ENCODE results near the gene ZDHHC4.

The ZDHHC4 gene

GRCh38 chr7:6536262-6537260 lies 40.7 kb upstream of the ZDHHC4 start:
- H3K9ac ChIP-seq (ENCODE audit: low read length) = no peak overlapping the region

GRCh38 chr7:6542368-6542767 lies 34.9 kb upstream of the ZDHHC4 start:
- no peak overlapping the region for H2BK5ac ChIP-seq (ENCODE audit: low read depth, low read length, poor library complexity, severe bottlenecking)
- no peak overlapping the region for H3K4me3 ChIP-seq (ENCODE audit: insufficient read depth in 1 of 2, low read depth in 1 of 2, low read length in 2 of 2)

More at GRCh38 chr7:6536262-6537260, 40.7 kb upstream of the ZDHHC4 start:
- H2AK5ac ChIP-seq (ENCODE audit: low read length, severe bottlenecking) = no peak overlapping the region
- H3K79me1 ChIP-seq (replicated peaks; ENCODE audit: low read length, poor library complexity, severe bottlenecking) = no peaks in the 10 kb centered on the region
- no peak overlapping the region for H3K27ac ChIP-seq (ENCODE audit: low read length, poor library complexity, severe bottlenecking)
- H3K4ac ChIP-seq (ENCODE audit: low read depth in 1 of 2, low read length in 2 of 2) = no peak overlapping the region
- WGBS = 2% methylated on average over 40 of the region's 56 CpGs
- peaks cover 8% of the 10 kb centered on the region for H3K4me1 ChIP-seq (ENCODE audit: control insufficient read depth, insufficient read depth, low read depth, low read length)
- H3K23ac ChIP-seq (ENCODE audit: low read length in 2 of 2) = no peak overlapping the region
- H3K9me3 ChIP-seq (ENCODE audit: control insufficient read depth, low read length) = no peaks in the 10 kb centered on the region
- no peak overlapping the region for H2BK120ac ChIP-seq (ENCODE audit: low read depth, low read length)
- no peak overlapping the region for H4K8ac ChIP-seq (ENCODE audit: low read length)
- H2BK5ac ChIP-seq (ENCODE audit: low read depth, low read length, poor library complexity, severe bottlenecking) = no peak overlapping the region
- H3K4me3 ChIP-seq (ENCODE audit: insufficient read depth in 1 of 2, low read depth in 1 of 2, low read length in 2 of 2) = no peak overlapping the region
- DNase-seq = no peak
- no peak overlapping the region for H2BK12ac ChIP-seq (ENCODE audit: low read length in 2 of 2)
- no peak overlapping the region for H4K91ac ChIP-seq (ENCODE audit: low read length)
- H3K4me2 ChIP-seq (ENCODE audit: low read length, poor library complexity, severe bottlenecking) = peak overlapping the region; percentile 75
- H2BK15ac ChIP-seq (ENCODE audit: low read depth, poor library complexity, severe bottlenecking) = no peak overlapping the region
- H3K27me3 ChIP-seq (ENCODE audit: control insufficient read depth in 1 of 2, insufficient read depth in 1 of 2, low read length in 2 of 2) = peaks cover 65 to 72% of the 10 kb centered on the region in 2 experiments
- no peaks in the 10 kb centered on the region for H3K36me3 ChIP-seq (ENCODE audit: control insufficient read depth in 1 of 2, insufficient read depth in 2 of 2, low read depth in 1 of 2, low read length in 2 of 2)
- H3K18ac ChIP-seq (ENCODE audit: low read depth in 1 of 2, low read length in 2 of 2) = no peak overlapping the region
- H3K14ac ChIP-seq (ENCODE audit: low read length in 2 of 2) = no peak overlapping the region
- no peak overlapping the region for H2AFZ ChIP-seq (ENCODE audit: low read depth, low read length)

DNA sequence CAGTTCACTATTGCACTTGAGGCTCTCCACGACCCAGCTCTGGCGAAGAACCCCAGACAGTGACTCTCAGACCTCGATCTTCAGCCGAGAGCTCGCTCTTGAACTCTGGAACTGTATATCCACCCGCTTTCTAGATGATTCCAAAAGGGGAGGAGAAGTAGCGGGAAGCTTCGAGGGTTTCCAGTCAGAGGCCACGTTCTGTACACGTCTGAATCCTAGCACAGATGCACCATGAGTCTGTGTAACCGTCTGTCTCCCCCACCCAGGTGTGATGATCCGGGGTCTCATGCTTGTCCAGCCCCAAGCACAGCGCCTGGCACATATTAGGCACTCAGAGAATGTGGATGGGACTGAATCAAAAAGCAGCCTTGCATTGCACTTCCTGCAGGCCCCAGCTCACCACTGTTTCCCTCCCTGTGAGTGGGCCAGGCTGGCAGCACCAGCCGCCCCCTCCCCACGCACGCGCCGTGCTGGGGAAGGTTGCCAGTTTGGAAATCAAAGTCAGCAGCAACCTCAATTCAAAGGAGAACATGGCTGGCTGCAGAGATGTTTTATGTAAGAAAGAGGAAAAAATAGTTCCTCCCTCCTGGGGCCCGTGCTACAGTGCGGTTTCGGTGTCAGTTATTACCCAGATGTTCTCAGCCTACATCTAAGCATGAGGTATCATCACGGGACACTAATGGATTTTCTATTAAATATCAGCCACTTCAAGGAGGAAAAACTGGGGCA lies 31.7 kb upstream of the ZDHHC4 start:
- Histone ChIP-seq H2BK12ac (ENCODE audit: low read length in 2 of 2) (no peak overlapping the region), H4K8ac (ENCODE audit: low read length) (no peak overlapping the region)
- 88% methylated on average over 22 of the region's 22 CpGs for WGBS

More at GRCh38 chr7:6542368-6542767, 34.9 kb upstream of the ZDHHC4 start:
- Histone ChIP-seq H3K9ac (ENCODE audit: low read length) (no peak overlapping the region), H2AK5ac (ENCODE audit: low read length, severe bottlenecking) (no peak overlapping the region), H4K91ac (ENCODE audit: low read length) (no peak overlapping the region), H3K4me2 (ENCODE audit: low read length, poor library complexity, severe bottlenecking) (no peak overlapping the region), H3K14ac (ENCODE audit: low read length in 2 of 2) (no peak overlapping the region), H3K9me3 (ENCODE audit: control insufficient read depth, low read length) (no peaks in the 10 kb centered on the region), H3K23ac (ENCODE audit: low read length in 2 of 2) (no peak overlapping the region), H3K27ac (ENCODE audit: low read length, poor library complexity, severe bottlenecking) (no peak overlapping the region), H2BK120ac (ENCODE audit: low read depth, low read length) (no peak overlapping the region), H2BK12ac (ENCODE audit: low read length in 2 of 2) (no peak overlapping the region), H3K79me1 (replicated peaks; ENCODE audit: low read length, poor library complexity, severe bottlenecking) (no peaks in the 10 kb centered on the region), H3K36me3 (ENCODE audit: control insufficient read depth in 1 of 2, insufficient read depth in 2 of 2, low read depth in 1 of 2, low read length in 2 of 2) (no peaks in the 10 kb centered on the region), H2AFZ (ENCODE audit: low read depth, low read length) (no peak overlapping the region), H3K4ac (ENCODE audit: low read depth in 1 of 2, low read length in 2 of 2) (no peak overlapping the region), H2BK15ac (ENCODE audit: low read depth, poor library complexity, severe bottlenecking) (no peak overlapping the region), H3K27me3 (ENCODE audit: control insufficient read depth in 1 of 2, insufficient read depth in 1 of 2, low read length in 2 of 2) (peaks cover 27 to 43% of the 10 kb centered on the region in 2 experiments), H3K4me1 (ENCODE audit: control insufficient read depth, insufficient read depth, low read depth, low read length) (no peaks in the 10 kb centered on the region), H3K18ac (ENCODE audit: low read depth in 1 of 2, low read length in 2 of 2) (no peak overlapping the region), H4K8ac (ENCODE audit: low read length) (no peak overlapping the region)
- DNase-seq = no peak
- WGBS = no CpG with 5 or more reads among the region's 1 CpG

More for the DNA sequence above, 31.7 kb upstream of the ZDHHC4 start:
- Histone ChIP-seq H3K27ac (ENCODE audit: low read length, poor library complexity, severe bottlenecking) (no peak overlapping the region), H3K27me3 (ENCODE audit: control insufficient read depth in 1 of 2, insufficient read depth in 1 of 2, low read length in 2 of 2) (peaks cover 6 to 30% of the 10 kb centered on the region in 2 experiments), H3K79me1 (replicated peaks; ENCODE audit: low read length, poor library complexity, severe bottlenecking) (no peaks in the 10 kb centered on the region), H3K9me3 (ENCODE audit: control insufficient read depth, low read length) (no peaks in the 10 kb centered on the region), H3K4me3 (ENCODE audit: insufficient read depth in 1 of 2, low read depth in 1 of 2, low read length in 2 of 2) (no peak overlapping the region), H3K18ac (ENCODE audit: low read depth in 1 of 2, low read length in 2 of 2) (no peak overlapping the region), H2AFZ (ENCODE audit: low read depth, low read length) (no peak overlapping the region), H3K4me1 (ENCODE audit: control insufficient read depth, insufficient read depth, low read depth, low read length) (no peaks in the 10 kb centered on the region), H3K23ac (ENCODE audit: low read length in 2 of 2) (no peak overlapping the region), H4K91ac (ENCODE audit: low read length) (no peak overlapping the region), H3K4me2 (ENCODE audit: low read length, poor library complexity, severe bottlenecking) (no peak overlapping the region), H2BK15ac (ENCODE audit: low read depth, poor library complexity, severe bottlenecking) (no peak overlapping the region), H3K36me3 (ENCODE audit: control insufficient read depth in 1 of 2, insufficient read depth in 2 of 2, low read depth in 1 of 2, low read length in 2 of 2) (no peaks in the 10 kb centered on the region), H2AK5ac (ENCODE audit: low read length, severe bottlenecking) (no peak overlapping the region), H2BK120ac (ENCODE audit: low read depth, low read length) (no peak overlapping the region), H2BK5ac (ENCODE audit: low read depth, low read length, poor library complexity, severe bottlenecking) (no peak overlapping the region), H3K14ac (ENCODE audit: low read length in 2 of 2) (no peak overlapping the region), H3K4ac (ENCODE audit: low read depth in 1 of 2, low read length in 2 of 2) (no peak overlapping the region), H3K9ac (ENCODE audit: low read length) (no peak overlapping the region)
- DNase-seq = no peak
